ENCODE measurements around the gene INPP5A.

INPP5A gene

DNA sequence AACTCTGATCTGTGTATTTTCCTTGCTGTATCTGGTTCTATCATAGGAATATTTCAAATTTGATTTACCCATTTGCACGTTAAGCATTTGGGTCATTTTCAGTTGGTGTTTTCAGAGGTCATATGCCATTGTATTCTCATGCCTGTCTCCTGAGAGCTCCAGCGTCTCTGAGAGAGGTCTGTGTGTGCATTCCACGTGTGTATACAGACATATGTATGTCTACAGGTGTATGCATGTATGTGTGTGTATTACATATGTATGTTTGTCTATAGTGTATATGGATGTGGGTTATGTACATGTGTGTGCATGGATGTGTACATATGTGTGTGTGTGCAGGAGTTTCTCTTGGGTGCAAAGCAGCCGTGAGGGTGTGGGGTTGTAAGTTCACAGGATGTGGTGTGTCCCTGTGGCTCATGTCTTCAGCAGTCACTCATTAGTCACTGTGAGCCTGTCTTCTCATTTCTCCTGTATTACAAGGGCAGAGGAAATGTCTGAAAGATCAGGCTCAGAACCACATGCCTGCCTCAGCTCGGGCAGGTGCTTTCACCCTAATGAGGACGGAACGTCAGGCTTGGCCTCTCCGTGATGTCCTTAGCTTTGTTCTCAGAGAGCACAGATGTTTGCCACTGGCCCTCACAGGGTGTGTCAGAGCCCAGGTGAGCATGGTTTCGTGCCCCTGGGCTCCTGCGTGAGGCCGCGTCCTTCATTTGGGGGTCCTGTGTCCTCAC is 146.7 kb downstream of the INPP5A start:
- peak; percentile 9 for DNase-seq

DNA sequence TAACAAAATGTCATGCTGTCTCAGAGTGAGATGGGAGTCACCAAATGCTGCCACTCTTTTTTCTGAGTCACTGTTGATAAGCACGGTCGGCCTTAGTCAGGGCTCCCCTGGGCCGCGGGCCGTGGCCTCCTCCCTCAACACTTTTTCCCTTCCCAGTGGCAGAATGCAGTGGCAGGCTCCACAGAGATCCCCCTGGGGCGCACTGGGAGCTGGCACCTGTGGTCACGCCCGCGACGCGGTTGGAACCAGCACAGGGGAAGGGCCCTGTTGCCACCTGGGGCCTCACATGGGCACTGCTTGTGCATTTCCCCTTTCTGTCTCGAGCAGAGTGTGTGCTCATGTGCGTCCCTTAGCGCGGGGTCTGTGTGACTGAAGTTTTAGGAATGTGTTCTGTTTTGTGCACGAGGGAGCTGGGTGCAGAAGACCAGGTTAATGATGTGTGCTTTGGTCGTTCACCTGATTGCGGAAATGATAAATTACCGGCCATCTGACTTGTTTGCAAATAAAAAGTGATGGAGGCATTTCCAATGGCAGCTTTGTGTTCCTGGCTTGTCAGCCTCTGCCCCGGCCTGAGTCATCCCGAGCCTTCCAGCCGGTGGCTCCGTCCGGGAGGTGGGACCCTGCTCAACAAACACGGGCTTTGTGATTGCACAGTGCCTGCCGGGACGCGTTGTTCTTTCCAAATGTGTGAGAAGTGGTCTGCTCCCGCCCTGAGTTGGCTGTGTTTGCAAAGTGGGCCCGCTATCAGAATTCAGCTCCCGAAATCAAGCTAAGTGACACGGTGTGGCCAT is 147.7 kb downstream of the INPP5A start:
- DNase-seq = peak; percentile 52

DNA sequence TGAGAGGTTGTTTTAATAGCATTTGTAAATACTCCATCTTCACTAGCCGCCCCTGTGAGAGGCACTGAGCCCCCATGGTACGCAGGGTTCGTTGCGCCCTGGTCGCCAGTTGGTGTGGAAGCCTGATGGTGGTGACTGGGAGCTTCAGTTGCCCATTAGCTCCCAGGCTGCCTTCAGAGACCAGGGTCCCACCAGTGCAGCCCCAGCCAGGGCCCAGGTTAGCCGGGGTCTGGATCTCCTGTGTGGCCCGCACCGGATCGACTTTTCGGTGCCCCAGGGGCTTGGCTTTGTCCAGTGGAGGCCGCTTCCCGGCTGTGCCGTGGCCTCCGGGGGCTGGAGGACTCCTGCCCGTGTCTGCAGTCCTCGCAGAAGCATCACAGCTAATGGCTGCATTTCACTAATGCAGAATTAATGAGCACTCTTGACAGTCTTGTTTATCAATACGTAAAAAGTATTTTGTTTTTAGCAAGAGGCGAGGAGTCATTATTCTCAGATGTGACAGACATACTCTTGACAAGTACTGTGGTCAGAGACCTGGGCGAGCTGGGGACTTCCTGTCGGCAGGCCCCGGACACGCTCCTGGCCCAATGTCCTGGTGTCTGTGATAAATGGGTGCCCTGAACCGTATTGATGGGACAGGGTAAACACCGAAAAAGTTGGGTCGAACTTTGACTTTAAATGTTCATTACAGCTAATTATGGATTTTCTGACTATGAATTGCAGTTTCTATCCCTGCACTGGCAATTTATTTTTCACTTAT is 148.5 kb downstream of the INPP5A start:
- no peak for DNase-seq

DNA sequence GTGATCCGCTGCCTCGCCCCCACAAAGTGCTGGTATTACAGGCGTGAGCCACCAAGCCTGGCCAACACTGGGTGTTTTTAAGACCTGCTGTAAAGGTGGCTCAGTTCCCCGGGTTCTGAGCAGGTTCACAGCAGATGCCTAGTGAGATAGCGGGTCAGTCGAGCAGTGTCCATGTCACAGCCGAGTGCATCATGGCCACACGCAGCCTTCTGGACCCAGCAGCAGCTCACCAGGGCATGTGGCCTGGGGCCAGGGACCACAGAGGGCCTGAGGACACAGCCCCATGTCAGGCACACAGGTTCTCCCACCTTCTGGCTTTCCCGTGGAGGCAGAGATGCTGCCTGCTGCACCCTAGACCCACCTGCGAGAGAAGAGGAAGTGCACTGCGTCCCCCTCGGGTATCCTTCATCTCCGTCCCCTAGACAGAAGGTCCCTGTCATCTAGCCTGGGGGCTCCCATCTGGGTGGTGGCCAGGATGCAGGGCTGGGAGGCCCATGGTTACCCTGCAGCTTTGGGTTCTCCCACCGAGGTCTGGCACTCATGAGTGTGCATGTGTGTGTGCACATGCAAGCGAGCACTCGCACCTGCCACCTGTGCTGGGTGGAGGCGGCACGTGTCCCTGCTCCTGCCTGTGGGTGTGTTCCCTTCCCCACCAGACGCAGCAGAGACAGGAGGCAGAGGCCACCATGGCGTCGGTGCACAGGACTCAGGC is 149.8 kb downstream of the INPP5A start:
- no peak for DNase-seq

DNA sequence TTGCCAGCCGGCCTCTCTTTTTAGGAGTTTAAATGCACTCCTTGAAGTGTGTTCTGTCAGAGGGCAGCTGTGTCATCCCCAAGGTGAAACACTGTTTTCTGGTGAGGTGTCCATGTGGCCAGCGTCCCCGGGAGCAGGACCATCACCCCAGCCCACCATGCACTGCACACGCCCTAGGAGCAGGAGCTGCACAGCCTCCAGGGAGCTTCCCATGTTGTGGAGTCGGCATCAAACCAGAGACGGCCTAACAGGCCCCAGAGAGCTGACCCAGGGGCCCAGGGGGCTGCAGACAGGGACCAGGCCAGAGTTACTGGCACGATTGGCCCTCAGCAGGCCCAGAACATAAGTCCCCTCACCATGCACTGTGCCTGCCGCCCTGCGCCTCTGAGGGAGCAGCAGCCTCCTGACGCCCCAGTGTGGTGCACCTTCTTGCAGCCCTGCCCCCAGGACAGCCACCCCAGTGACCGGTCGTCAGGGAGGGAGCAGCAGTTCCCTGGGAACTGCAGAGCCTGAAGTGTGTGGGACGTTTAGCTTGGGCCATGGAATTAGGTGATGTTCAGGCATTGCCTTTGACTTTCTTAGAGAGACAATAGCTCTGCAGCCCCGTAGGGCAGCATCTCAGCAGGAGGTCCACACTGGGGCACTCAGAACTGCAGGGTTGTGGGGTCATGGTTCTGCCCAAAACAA is 150.4 kb downstream of the INPP5A start:
- no peak for DNase-seq

DNA sequence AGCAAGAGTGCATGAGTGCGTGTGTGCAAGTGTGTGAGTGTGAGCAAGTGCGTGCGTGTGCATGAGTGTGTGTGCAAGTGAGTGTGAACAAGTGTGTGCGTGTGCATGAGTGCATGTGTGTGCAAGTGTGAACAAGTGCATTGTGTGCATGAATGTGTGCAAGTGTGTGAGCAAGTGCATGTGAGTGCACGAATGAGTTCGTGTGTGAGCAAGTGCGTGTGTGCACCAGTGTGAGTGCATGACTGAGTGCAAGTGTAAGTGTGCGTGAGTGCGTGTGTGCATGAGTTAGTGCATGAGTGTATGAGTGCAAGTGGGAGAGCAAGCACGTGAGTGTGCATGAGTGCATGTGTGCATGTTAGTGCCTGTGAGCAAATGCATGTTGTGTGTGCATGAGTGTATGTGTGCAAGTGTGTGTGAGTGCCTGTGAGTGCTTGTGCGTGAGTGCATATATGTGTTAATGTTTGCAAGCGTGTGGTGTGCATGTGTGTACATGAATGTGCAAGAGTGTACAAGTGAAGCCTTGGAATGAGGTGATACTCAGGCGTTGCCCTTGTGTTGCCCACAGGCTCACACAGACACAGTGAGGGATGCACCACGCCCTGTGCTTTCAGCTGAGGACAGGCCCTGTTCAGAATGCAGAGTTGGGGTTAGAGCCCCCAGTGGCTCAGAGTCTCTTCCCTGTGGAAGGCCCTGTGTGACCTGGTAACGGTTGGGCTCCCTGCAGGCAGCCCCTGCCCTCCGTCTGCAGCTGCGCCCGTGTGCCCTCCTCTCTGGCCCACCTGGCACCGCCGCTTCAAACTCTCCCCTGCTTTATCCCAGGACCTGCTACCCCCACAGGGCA is 151.2 kb downstream of the INPP5A start:
- DNase-seq = no peak

DNA sequence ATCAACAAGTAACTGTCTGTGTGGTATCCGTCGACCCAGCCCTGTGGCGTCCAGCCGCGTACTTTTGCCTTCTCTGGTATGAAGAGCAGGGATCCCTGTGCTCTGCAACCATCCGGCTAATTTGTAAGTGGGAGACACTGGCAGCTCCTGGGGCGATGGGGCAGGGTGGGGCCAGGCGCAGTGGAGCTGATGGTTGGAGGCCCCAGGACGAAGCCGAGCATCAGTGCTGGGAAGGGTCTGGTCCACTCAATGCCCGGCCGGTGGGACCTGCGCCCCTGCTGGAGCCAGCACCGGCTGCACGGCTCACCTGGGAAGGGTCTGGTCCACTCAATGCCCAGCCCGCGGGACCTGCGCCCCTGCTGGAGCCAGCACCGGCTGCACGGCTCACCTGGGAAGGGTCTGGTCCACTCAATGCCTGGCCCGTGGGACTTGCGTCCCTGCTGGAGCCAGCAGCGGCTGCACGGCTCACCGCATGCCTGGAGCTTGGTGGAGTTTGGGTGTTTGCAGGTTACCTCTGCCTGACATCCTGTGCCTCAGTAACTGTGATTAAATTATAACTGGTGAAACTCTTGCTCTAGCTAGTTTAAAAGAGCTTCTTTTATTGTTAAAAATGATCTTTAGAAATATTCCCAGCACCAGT is 152.3 kb downstream of the INPP5A start:
- no peak for DNase-seq

DNA sequence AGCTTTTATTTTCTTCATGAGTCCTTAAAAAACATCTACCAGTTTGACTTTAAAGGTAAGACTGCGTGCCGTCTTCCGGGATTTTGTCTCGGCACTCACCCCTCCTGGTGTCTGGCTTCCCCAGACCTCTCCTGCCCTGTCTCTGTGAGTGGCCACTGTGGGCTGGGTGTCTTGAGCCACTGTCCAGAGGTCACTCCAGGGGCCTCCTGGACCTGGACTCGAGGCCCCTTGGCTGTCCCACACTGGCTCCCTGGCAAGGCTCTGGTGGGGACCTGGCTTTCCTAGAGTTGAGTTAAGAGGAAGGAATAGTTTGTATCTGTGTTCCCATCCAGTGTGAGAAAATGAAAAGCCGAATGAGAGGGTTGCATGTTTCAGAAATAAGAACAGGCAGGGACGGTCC is 152.8 kb downstream of the INPP5A start:
- DNase-seq = no peak

DNA sequence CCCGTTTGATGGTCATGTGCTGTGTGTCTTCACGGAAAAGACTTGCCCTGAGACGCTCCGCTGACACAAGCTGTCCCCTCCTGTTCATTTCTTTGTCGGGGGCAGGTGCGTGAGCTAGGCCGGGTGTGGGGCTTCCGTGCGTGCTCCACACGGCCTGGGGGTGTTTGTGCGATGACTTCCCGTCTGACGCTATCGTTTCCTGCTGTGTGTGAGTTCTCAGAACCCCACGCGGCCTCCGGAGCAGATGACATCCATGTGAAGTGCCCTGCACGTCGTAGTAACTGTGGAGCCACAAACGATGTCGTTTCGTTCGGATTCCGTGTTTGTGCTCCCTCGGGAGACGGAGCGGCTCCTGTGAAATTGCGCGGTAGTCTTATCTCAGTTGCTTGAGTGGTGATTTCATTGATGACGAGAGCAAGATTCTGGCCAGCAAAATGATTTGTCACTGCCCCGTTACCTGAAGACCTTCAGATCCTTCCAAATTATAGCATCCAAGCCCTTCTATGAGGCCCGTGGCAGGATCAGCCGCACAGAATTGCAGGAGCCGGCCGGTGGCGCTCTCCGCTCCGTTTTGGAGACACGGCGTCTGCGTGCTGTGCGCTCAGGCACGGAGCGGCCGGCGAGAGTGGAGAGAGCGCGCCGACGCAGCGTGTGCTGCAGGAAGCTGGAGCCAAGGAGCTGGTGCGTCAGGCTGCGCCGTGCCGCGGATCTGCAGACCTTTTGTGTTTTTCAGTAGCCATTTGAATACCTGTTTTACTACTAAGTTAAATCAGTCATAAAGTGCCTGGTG is 153.4 kb downstream of the INPP5A start:
- DNase-seq = no peak

DNA sequence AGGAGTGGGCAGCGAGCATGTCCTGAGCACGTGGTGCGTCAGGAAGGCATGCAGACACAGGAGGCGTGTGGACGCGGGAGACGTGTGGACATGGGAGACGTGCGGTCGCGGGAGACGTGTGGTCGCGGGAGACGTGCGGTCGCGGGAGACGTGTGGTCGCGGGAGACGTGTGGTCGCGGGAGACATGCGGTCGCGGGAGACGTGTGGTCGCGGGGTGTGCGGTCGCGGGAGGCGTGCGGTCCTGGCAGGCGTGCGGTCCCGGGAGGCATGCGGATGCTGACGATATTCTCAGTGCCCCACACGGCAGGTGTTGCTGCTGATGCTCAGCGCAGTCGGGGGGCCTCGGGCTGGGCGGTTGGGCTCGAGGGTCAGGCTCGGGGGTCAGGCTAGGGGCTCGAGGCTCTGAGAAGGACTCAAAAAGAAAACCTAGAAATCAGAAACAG is 154.1 kb downstream of the INPP5A start:
- DNase-seq = no peak

DNA sequence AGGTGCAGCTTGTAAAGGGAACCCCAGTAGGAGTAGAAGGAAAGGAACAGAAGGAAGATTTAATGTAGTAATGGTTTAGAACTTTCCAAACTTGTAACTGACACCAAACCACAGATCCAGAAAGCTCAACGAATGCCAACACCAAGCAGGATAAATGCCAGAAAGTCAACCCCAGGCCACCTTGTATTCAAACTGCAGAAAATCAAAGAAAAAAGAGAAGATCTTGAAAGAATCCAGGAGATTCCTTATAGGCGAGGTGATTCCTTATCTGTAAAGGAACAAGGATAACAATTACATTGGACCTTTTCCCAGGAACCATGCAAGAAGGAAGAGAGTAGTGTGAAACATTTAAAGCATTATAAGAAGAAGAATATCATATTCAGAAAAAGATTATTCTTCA is 154.7 kb downstream of the INPP5A start:
- no peak for DNase-seq

DNA sequence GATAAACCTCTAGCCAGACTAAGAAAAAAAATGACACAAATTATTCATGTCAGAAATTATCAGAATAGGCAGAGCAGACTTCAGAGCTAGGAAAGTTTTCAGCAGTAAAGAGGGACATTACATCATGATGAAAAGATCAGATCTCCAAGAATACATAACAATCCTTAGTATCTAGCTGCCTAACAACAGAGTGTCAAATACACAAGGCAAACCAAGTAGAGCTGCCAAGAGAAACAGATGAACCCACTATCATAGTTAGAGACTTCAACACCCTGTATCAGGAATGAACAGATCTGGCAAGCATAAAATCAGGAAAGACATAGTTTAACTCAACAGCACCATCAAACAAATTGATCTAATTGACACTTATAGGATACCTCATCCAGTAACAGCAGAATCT is 156.1 kb downstream of the INPP5A start:
- no peak for DNase-seq

DNA sequence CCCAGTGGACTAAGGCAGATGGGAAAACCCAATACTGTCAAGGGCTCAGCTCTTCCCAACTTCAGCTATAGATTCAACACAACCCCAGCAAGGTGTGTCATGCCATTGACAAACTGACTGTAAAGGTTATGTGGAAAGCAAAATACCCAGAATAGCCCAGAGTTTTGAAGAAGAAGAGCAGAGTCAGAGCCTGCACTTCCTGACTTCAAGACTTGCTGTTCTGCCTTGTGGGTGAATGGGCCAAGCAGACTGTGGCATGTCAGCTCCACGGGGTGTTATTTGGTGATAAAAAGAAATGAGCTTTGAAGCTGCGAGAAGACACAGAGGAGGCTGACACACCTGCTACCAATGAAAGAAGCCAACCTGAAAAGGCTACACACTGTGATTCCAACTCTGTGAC is 158.6 kb downstream of the INPP5A start:
- no peak for DNase-seq

DNA sequence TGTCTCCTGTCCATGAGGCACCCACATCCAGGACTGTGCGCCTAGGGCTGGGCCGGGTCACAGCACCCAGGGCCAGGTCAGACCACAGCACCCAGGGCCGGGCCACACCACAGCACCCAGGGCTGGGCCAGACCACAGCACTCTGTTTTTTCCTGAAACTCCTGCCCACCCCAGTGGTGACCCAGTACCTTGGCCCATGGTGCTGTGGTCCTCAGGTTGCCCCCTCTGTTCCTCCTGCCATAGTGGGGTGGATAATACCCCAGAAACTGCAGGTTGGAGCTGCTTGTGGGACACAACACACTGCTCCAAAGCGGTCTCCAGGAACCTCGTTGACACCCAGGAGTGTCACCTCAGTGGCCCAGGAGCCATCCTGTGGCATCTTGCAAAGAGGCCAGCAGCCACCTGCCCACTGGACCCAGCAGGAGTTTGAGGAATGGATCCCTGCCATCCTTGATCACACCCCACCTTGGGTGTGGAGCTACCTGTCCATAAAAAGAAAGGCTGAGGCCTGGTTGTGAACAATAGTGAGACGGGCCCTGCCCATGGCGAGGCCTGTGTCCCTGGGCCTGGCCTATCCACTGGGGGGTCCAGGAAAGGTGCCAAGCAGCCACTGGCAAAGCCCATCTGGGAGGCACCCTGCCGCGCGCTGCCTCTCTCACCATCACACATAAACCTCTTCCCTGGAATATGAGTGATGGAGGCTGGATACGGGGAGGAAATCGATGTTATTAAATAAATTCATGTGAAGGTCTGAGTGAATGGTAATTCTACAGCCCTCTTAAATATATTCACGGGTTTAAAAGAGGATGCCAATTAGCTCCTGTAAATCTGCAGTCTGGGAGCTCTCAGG is 159.4 kb downstream of the INPP5A start:
- no peak for DNase-seq

DNA sequence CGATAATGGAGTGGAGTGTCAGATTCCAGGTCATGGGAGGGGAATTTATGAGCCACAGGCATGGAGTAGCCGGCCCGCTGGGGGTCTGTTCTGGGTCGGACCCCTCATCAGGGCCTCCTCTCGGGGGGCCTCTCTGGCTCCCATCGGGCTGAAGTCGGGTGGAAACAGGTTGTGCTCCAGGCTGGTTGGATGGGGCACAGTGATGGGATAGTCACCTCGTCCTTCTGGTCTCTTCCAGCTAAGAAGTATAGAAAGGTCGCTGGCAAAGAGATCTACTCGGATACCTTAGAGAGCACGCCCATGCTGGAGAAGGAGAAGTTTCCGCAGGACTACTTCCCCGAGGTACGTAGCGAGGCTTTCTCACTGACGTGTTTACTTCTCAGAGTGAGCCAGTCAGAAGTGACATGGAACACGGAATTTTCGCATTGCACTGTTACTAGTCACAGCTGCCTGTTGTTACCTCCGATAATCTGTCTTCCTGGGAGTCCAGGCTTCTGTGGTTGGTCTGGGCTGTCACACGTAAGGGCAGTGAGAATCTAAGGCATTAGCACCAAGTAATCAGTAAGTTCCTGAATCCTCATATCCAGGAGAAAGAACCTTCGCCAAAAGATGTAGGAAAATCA is 160.1 kb downstream of the INPP5A start:
- no peak for DNase-seq

DNA sequence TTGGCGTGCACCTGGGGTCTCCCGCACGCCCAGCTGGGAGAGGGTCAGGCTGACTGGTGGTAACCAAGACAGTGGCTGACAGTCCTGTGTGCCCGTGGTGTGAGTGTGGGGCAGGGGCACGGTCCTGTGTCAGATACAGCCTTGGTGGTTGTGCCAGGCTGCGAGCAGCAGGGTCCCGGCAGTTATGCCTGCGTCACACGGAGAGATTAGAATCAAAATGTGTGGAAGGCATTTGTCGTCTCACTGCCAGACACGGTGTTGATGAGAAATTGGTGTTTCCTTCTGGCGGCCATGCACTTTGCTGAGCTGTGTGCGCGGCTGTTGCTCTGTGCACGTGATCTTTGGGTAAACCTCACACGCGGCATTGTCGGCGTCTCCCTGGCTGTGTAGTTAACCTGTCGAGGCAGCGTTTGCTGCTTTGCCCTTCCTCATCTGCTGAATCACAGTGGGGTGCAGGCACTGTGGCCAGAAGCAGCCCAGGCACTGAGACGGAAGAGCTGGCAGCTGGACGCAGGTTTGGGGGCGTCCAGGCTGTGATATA is 160.7 kb downstream of the INPP5A start:
- DNase-seq = no peak

DNA sequence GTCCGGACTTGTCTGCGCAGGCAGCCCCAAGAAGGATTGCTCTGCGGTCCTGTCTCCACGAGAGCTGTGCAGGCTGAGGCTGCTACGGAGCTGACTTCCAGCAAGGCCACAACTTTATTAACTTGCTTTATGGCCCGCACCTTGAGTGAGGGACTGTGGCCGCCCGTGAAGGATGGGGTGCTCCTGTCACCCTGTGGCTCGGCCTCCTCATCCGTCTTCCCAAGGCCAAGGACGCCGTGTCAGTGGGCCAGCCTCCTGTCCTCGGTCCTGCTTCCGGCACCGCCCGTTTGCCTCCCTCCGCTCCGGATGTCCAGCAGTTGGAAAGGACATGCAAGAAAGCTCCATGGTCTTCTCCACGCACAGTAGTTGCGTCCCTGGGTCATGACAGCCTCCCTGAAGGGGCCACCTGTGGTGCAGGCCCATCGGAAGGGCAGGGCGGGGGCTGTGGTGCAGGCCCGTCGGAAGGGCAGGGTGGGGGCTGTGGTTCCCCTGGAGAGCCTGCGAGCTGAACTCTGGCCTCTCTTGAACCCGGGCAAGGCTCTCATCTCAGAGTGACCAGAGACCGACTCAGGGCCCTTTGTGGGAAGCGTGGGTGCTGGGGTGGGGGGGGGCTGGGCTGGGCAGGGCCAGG is 161.3 kb downstream of the INPP5A start:
- DNase-seq = no peak
